Right lobe of liver (tissue), 4 donors: ENCODE results near the gene LEF1.

Experiments
- CTCF ChIP-seq, 4 donors: fragments of 200-600 bp in 3 of 4; fragments of 450-650 bp in 1 of 4; IDR thresholded peaks; one replicate each; pipeline versions ENCODE4 v1.5.1 to v1.8.0; 2016 to 2022; ENCODE audit warnings: antibody characterized with exemption in 4 of 4, mild to moderate bottlenecking in 2 of 4
- POLR2A ChIP-seq: fragments of 450-650 bp; IDR thresholded peaks from one replicate; pipeline ENCODE4 v1.6.1; 2017; ENCODE audit warnings: antibody characterized with exemption, mild to moderate bottlenecking
- donor health status: DM: no; HTN: no; CAD: no.
- donor health status: DM: no; HTN: no; CAD: no.
- donor health status: DM: no; HTN: yes; CAD: no.

- TF ChIP-seq CTCF (IDR thresholded peaks at IDR 0.05) (no peak), POLR2A (no peak)
These were observed 42.5 kb upstream of the LEF1 start for GRCh38 chr4:108210989-108211835.
